Daoy (cell line): ENCODE results near the gene SOX5. TPM values are rescaled to one million over a fixed set of nuclear protein-coding genes. Genes with fewer than 3 reads are reported as not detected.
"Not testable (repeated sequence)": the region's sequence is repeated elsewhere in the genome, so short reads cannot be mapped to it uniquely, and the experiment has no call there.

ENCODE experiments used
- DNase-seq: peaks from one replicate; pipeline ENCODE4 v3.0.0-alpha.2; 2015; ENCODE audit warnings: low read depth
- total RNA-seq: library from RNA; depleted of rRNA; stranded (reverse); fragments of >200 nt; shearing (Covaris generic); gene quantifications from 2 replicates; pipeline ENCODE4 v1.2.3, GENCODE V29; 2014

Gene SOX5
- total RNA-seq, 1 experiment from 2014 or later = 2.0 TPM

DNA sequence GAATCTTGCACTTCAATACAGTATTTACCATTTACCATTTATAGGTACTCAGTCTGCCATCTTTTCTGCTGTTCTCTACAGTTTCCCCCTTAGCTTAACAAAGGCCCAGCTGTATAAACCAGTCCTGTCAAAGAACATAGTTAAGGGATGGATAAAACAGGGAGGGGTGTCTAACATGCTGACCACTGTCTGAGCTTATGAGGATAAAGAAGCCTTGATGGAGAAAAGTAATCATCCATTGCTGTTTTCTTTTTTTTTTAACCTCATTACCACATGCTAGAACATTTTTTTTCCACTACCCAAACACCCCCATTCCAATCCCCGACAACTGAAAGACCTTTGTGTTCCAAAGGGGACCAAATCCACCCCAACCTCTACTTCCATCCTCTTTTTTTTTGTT is 39.9 kb downstream of the SOX5 start:
- DNase-seq = no peak

DNA sequence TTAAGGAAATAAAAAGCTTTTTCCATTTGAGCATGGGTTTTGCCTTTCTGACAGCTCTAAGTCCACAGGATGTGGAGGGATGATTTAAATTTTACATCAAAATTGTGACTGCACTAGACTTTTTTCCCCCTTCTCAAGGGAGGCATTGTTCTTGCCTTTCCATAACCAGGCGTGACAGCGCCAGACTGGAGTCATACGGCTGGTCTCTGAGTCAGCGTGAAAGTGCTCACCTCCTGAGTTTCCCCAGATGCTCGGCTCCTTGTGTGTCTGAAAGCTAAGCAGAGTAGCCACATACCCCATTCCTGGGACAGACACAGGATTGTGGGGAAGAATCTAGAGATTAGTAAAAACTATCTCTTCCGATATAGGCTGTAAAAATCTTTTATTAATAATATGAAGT is 43.1 kb downstream of the SOX5 start:
- peak; percentile 91 for DNase-seq

DNA sequence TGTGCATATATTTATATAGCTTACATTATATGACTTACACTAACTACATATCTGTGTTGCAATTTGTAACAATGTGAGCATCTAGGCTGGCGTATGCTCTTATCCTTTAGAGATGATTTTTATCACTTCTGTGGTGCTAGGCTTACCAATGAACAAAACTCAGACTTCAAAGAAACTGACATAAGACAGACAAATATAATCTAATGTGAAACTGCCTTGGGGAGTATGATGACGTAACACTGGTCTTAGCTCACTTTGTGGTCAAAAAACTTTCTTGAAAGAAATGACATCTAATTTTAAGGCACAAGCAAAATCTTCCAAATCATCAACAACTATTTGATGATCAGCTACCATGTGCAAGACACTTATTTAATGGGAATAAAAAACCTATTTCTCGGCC is 50.0 kb downstream of the SOX5 start:
- no peak for DNase-seq

DNA sequence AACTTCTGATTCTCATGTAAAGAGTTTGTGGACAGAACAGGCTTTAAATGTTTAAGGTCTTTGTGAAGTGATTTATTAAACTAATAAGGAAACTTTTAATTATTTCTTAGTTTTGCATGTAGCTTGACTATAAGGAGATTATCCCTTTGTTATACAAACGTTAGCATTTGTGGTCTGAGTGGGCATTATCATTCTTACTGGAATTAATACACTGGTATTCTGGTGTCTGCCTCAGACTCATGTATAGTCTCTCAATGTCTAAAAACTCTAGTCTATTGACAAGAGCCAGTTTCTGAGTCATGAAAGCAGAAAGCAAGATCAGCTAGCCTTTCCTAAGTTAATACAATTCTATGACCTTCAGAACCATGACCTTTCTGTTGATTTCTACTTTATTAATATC is 51.3 kb downstream of the SOX5 start:
- no peak for DNase-seq

DNA sequence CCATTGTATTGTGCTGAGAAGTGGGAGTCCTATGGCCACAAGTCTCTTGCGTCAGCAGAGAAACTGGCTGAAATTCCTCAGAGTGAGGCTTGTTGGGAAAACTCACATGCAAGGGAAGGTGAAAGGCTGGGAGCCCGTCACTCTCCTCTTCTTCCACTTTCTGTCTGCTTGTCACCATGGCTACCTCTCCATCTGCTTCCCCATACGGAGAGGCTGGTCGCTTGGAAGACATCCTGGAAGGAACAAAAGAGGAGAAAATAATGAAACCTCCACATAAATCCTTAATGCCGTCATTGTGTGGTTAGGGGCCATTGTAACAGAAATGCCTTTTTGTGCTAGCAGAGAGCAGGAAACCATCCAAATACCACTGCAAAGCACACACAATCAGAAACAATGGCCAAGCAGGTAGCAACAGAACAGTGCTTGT is 53.7 kb downstream of the SOX5 start:
- DNase-seq = peak; percentile 10

DNA sequence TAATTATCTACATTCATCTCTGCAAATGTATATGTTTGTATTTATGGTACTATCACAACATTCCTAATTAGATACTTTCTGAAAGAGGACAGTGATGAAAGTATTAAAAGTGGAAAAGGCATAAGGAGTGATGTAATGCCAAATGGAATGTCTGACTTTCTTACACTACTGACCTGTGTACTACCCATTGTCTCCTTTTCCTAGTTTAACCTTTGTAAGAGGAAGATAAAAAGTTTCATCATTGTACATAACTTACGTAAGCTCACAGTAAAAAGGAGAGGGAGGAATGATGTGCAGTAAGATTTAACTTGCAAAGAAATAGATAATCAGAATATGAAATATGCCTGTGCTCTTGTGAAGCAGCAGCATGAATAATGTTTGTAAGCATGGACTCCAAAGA is 55.9 kb downstream of the SOX5 start:
- no peak for DNase-seq

DNA sequence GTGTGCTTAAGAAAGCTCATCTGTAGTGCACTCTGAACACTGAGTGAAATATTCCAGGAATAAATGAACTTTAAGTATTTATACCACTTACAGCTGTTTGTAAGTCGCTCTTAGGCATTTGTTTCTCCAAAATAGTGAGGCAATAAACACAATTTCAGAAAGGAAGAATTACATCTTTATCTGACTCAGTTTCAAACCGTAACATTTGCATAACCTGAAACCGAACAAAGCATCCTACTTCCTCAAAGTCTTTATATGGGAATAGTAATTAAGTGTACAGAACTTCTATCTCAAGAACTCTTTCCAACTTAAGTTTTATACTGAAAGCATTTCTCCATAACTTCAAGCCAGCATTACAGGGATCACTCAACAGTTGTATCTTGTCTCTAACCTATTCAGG is 58.4 kb downstream of the SOX5 start:
- DNase-seq = no peak

DNA sequence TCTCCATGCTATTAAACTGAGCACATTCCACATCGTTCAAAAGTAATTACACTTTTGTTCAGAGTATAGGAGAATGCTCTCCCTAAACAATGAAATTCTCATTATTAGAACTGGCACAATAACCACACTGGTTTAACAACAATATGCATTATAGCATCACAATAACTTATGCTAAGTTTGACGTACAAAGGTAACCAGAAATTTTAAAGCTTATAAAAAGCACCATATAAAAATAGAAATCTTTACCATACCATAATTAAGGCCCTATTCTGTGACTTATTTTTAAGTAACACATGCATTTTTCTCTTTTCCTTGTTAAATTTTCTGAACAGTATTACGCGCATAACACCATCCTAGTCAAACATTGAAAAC is 60.4 kb downstream of the SOX5 start:
- DNase-seq = no peak

DNA sequence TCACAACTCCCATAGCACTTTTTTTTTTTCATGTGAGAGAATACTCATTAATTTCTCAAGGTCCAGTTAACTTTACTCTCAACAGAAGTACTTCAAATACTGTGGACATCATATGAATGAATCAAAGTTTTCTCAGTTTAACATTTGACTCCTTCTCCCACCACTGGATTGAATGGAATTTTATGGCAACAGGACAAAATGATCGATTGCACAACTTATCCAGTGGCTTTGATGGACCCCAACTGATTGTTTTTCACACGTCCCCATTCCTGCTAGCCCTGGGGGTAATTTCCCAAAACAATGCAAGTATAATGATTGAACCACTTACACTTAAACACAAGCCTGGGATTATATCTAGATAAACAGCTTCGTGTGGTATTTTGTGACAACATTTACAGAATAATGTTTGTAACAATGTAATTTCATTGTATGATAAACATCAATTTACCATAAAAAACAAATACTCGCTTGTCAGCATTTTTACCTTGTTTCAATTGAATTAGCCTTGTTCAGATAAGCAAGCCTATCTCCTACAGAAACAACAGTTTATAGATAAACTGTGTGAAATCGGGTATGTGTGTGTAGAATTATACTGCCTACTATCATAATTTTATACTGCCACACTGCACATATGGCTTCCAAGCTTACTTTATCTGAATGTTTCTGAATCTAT is 60.9 kb downstream of the SOX5 start:
- DNase-seq = no peak

DNA sequence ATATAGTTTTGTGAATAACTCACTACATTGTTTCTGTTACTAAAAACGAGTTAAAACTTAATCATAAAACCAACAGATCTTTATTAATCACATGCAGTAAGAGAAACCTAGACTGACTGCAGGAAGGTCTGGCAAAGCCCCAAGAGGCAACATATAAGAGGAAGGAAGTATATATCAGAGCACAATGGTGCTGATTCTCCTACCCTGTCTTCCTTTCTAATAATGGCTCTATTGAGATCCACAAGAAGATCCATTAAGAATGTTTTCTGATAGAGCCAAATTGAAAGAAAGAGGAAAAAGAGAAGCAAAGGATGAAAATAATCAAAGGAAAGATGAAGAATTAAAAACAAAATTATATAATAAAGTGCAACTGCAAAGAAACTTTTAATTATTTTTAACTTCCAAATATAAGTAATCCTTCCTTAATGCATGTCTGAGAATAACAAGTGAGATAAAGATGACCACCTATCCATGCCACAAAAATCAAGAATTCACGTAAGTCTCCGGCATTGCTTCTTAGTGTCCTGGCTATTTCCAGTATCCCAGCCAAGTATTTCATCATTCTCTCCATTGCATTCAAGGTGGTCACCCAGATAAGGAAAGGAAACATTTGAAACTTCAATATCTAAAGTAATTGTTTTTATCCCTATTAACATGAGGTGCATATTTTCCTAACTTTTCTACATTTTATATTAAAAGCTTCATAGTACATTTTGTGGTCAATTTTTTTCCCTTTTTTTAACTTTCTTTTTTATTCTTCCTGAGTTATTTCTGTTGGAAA is 62.2 kb downstream of the SOX5 start:
- DNase-seq = peak; percentile 3

DNA sequence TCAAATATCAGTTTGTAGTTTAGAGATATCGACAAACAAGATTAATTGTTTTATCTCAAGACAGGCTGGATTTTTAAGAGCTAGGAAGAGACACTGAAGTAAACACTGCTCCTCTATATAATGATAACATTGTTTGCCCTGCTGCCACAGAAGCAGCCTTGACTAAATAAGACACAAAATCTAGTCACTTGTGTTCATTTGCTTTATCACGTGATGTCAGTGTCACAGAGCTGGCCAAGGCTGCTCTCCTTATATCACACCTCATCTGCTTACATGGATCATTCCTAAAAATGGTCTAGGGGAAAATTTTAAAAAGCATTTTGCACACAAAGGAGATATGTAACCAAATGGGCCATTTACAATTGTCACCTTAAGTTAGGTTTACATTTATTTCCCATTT is 64.1 kb downstream of the SOX5 start:
- no peak for DNase-seq

DNA sequence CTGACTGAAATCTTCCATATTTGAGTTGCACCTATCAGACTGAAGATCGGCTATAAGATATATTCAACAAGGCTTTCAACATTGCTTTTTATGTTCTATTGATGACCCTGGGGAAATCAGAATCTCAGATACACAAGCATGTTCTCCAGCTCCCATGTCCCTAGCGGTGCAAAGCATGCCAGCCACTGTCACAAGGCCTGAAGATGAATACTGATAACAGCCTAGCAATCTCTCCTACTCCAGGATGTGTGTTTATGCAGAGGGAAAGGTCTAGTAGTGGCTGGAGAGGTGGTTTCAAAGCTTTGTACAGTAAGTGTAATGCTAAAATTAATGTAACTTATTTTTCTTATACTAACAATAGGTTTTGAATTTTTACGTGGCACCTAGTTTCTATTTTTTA is 64.6 kb downstream of the SOX5 start:
- no peak for DNase-seq

DNA sequence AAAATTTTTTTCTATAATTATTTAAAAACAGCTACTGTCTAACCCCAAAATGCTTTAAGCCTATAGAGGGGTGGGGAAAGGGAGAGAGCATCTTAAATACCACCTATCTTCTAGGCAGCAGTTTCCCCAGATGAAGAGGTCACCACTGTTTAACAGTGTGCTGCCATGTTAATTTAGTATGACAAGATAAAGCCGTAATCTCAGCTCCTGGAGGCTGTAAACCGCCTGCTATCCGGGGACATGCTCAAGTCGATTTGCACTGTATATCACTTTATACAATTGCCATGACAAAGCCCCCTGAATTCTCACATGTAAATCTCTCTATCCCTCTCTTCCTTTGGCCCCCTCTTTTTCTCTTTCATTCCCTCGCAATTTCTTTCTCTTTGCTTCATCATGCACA is 68.5 kb downstream of the SOX5 start:
- DNase-seq = no peak

DNA sequence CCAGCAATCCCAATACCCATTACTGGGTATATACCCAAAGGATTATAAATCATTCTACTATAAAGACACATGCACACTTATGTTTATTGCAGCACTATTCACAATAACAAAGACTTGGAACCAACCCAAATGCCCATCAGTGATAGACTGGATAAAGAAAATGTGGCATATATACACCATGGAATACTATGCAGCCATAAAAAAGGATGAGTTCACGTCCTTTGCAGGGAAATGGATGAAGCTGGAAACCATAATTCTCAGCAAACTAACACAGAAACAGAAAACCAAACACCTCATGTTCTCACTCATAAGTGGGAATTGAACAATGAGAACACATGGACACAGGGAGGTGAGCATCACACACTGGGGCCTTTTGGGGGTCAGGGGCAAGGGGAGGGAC is 72.9 kb downstream of the SOX5 start:
- DNase-seq = not testable (repeated sequence)

DNA sequence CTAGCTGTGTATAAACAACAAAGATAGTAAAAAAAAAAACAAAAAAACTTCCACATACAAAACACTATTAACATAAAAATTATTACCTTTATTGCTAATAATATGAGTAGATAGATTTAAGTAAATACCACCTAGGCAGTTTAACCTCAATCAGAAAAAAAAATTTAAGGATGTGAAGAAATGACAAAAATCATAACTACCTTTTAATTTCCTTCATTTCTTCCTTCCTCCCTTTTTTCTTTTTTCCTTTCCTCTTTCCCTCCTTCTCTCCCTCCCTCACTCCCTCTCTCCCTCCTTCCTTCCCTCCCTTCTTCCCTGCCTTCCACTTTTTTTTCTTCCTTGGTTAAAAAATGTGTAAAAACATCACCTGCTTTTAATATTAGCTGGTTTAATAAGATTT is 81.7 kb downstream of the SOX5 start:
- DNase-seq = no peak

DNA sequence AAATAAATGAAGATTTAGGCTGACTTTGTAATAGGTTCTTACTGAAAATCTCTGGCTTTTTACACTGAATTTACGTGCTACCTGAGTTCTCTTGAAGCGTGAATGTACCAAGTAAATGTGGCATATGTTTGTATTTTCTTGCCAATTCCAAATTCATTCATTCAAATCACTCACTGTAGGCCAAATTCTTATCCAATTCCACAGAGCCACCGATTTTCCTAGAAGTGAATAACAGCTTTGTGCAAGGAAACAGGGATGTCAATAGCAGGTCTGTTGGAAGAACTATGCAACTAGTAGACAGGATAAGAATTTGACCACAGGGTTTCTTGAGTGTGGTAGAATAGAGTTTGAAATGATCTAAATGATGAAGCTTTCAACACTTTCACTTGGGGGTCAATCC is 86.8 kb downstream of the SOX5 start:
- no peak for DNase-seq

DNA sequence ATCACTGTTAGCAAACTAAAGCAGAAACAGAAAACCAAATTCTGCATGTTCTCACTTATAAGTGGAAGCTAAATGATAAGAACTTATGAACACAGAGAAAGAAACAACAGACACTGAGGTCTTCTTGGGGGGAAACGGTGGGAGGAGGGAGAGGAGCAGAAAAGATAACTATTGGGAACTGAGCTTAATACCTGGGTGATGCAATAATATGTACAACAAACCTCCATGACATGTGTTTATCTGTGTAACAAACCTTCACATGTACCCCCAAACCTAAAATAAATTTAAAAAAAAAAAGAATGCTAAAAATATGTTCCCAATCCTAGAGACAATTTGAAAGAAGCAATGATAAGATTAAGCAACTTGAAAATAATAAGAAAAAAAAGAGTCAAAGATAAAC is 89.5 kb downstream of the SOX5 start:
- no peak for DNase-seq

DNA sequence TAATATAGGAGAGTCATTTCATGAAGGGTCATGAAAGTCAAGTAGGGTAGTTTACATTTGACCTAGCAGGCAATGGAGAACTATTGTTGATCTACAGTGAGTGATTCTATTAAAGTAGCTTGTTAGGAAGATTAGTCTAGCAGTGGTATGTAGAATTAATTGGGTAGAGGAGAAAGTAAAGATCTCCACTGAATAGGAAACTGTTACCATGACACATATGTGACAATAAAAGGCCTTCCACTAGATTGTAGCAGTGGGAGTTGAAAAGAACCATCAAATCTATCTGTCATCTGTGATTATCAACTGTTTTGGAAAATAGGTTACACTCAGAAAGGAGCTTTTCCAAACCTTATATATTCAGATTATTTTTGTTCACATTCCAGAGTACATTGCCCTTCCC is 92.3 kb downstream of the SOX5 start:
- DNase-seq = no peak

DNA sequence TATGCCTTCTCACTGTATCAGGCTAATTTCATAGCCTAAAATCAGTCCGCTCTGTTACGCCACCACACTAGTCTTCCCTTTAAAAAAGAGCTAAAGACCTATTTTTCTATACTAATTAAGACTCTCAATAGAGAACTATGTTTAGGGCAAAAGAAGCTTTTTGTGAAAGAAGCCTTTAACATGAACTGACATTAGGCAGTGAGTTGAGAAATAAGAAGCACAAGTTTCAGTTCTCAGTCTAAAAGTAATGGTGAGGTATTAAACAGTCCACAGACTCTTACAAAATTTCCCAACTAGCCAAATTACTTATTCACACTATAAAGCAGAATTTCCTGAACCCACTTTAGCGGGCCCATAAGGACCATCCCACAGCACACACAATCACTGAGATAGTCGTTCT is 93.7 kb downstream of the SOX5 start:
- DNase-seq = no peak

DNA sequence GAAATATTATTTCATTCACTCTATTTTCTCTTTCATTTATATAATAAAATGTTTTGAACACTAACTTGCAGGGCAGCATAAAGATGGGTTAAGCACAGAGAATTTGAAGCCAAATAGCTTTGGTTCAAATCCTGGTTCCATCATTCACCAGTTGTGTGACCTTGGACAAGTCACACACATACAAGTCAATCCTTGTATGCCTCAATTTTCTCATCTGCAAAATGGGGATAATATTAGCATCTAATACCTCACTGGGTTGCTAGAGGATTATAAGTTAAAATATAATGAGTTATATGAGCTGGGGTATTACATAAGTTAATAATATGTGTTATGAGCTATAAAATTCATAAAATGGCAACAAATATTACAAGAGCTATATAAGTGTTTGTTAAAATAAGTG is 94.9 kb downstream of the SOX5 start:
- no peak for DNase-seq

DNA sequence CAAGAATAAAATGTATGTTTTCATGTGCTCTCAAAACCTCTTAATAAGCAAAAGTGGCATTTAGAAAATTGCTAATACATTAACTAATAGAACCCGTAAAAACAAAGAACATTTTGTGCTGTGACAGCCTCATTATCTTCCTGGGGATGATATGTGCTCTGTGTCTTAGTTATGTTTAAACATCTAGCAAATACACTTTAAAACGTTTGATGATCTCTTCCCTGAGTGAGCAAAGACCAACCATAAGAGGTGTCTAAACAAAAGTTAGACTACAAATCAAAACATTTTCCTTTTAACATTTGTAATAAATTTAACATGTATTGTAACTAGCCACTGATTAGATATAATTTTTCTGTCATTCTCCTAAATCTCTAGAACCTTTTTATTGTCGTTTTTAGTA is 95.8 kb downstream of the SOX5 start:
- no peak for DNase-seq

DNA sequence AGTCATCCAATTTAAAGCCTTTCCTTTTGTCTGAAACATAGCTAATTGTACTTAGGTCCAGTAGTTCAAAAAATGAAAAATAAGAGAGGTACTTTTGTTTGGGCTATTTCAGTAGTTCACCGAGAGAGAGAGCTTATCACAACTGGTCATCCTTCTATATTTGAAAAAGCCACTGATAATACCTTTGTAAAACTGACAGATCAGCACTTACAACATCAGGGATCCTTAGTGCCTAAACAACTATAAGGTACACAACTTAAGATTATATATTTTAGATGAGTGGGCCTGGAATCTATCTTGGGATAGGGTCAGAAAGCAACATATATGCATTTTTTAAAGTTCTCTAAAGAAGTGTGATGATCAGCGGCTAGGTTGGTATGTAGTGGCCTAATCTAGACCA is 97.9 kb downstream of the SOX5 start:
- no peak for DNase-seq

DNA sequence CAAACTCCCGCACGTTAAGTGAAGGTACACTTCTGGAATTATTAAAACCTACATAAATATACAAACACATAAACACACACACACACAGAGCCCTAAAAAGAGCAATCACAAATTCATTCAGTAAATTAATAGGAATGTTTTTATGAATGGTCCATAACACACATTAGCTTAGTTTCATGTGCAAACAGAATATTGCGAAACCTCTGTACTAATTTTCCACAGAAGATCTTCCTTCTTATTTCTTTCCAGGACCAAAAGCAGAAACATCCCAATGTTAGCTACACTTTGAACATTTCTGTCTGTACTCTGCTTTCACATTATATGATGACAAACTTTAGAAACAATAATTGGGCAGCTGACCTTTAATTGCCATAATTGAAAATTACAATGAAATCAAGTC is 101.6 kb downstream of the SOX5 start:
- no peak for DNase-seq

DNA sequence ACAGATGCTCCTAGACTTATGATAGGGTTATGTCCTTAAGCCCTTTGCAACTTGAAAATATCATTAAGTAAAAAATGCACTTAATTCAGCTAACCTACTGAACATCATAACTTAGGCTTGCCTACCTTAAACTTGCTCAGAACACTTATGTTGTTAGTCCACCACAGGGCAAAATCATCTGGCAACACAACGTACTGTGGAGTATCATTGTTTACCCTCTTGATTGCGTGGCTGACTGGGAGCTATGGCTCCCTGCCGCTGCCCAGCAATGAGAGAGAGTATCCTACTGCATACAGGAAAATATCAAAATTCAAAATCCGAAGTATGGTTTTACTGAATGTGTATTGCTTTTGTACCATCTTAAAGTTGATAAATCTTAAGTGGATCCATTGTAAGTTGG is 105.5 kb downstream of the SOX5 start:
- no peak for DNase-seq
